IPS-18c (cell line): ENCODE data around the gene ATM.
"Not testable (repeated sequence)": the region's sequence is repeated elsewhere in the genome, so short reads cannot be mapped to it uniquely, and the experiment has no call there.

Source experiments
- H3K4me3 ChIP-seq: 2 replicates; pipeline ENCODE4 v1.7.0; 2013; ENCODE audit warnings: low read depth, mild to moderate bottlenecking, low read length, moderate library complexity; ENCODE audit not compliant: insufficient read depth
- H3K9me3 ChIP-seq: one replicate; pipeline ENCODE4 v1.6.1; 2013; ENCODE audit warnings: mild to moderate bottlenecking, low read length, moderate library complexity; ENCODE audit not compliant: control insufficient read depth, insufficient read depth

ATM gene

DNA sequence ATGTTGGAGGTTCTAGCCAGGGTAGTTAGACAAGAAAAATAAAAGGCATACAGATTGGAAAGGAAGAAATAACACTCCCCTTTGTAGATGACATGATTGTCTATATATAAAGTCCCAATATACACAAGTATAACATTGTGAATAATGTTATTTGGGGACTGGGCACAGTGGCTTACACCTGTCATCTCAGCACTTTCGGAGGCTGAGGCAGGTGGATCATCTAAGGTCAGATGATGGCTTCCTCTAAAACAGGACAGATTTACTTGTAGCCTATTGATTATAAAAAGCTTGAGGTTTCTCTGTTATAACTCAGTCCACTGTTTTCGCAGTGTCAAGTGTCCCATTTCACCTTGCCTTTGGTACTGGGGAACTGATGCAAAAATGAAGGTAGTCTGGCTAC lies 19.6 kb downstream of the ATM start:
- H3K4me3 ChIP-seq, result no peak overlapping the region
- H3K9me3 ChIP-seq, result no peaks in the 10 kb centered on the region

DNA sequence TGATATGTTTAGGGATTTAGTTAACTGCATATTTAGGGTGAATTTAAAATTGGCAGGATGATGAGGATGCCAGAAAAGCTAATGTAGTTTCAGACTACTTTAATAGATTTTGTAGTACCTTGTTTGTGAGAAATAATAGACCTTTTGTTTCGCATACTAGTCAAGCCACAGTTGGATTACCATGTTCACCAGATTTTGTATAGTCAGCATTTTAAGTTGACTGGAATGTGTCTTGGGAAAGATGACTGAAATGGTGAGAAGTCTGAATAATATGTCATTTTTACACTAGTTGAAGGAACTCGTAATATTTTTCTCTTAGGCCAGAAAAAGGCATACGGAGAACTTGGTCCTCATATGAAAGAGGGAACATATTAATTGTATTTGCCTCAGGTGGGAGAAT lies 23.4 kb downstream of the ATM start:
- no peaks in the 10 kb centered on the region for H3K9me3 ChIP-seq
- no peak overlapping the region for H3K4me3 ChIP-seq

DNA sequence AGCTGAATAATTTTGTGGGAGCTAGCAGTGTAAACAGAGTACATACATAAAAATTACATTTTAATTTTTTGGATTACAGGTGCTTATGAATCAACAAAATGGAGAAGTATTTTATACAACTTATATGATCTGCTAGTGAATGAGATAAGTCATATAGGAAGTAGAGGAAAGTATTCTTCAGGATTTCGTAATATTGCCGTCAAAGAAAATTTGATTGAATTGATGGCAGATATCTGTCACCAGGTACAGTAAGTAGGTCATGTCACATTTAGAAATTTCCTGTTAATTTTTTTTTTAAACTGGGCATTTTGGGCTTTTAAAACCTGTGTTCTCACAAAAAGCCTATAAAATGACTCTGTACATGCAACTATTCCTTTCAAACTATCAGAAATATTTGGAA lies 24.0 kb downstream of the ATM start:
- no peaks in the 10 kb centered on the region for H3K9me3 ChIP-seq
- no peak overlapping the region for H3K4me3 ChIP-seq

DNA sequence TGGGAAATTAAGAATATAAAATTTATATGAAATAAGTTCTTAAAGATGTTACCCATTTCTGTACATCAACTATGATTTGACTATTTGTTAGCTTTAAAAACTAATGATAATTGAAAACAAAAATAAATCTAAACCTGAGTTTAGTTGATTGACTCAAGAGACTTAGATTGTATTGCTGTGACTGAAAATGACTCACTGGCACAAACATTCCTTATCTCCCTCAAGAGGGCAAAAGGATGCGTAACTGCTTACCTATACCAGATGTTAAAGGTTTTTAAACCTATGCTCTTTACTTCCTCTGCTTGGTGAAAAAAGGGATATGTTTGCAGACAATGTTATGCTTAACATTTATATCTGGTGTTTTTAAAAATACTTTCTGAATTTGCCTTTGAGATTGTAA lies 30.3 kb downstream of the ATM start:
- H3K4me3 ChIP-seq, result no peak overlapping the region
- H3K9me3 ChIP-seq, result no peaks in the 10 kb centered on the region

DNA sequence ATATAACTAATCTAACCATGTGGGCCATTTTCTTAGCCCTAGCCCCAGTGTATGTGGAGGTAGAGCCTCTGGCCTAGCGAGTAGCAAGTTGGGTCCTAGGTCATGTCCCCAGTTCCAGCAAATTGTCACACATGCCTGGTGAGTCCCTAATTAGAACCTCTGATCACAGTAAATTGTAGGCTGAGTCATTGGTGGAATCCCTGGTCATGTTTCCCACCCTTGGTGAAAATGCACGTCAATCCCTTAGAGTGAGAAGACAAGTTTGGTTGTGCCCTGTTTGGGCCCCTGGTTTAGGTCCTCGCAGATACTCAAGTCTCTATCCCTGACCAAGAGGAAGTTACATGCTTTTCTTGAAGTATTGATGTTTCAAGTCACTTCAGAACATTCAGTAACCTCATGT lies 46.7 kb downstream of the ATM start:
- Histone ChIP-seq H3K9me3 (no peaks in the 10 kb centered on the region), H3K4me3 (no peak overlapping the region)

DNA sequence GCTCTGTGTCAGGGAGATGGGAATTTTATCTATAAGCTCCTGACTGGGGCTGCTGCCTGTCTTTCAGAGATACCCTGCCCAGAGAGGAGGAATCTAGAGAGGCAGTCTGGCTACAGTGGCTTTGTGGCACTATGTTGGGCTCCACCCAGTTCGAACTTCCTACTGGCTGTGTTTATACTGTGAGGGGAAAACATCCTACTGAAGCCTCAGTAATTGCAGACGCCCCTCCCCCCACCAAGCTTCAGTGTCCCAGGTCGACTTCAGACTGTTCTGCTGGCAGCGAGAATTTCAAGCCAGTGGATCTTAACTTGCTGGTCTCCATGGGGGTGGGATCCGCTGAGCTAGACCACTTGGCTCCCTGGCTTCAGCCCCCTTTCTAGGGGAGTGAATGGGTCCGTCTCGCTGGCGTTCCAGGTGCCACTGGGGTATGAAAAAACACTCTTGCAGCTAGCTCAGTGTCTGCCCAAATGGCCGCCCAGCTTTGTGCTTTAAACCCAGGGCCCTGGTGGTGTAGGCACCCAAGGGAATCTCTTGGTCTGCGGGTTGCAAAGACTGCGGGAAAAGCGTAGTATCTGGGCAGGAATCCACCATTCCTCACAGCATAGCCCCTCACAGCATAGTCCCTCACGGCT lies 54.2 kb downstream of the ATM start:
- H3K4me3 ChIP-seq, H3K9me3 ChIP-seq: not testable (repeated sequence)

DNA sequence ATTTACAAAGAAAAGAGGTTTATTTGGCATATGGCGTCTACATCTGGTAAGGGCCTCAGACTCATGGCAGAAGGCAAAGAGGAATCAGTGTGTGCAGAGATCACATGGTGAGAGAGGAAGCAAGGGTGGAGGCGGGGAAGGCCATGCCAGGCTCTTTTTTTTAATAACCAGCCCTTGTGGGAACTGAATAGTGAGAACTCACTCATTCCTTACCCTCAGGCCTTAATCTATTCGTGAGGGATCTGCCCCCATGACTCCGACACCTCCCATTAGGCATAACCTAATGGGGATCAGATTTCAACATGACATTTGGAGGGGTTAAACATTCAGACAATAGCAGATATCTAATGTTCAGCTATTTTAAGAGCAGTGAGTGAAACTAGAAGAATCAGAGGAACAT lies 55.7 kb downstream of the ATM start:
- H3K4me3 ChIP-seq, result no peak overlapping the region
- no peaks in the 10 kb centered on the region for H3K9me3 ChIP-seq

DNA sequence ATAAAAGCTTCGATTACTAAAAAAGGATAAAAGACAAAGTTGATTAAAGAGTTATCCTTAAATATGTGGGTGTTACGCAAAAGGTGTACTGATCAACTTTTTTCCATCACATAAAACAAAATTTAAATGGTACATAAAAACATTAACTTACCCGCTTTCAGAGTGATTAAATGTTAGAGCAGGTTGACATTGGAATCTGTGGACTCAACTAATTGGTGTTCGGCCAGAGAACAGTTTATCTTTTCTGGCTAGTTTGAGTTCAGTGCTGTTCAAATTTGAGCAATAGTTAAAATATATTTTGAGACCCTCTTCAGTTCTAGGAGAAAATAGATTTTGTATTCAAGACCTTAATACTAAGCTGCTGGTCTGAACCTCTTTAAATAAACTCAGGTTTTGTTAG lies 56.1 kb downstream of the ATM start:
- Histone ChIP-seq H3K9me3 (no peaks in the 10 kb centered on the region), H3K4me3 (no peak overlapping the region)

DNA sequence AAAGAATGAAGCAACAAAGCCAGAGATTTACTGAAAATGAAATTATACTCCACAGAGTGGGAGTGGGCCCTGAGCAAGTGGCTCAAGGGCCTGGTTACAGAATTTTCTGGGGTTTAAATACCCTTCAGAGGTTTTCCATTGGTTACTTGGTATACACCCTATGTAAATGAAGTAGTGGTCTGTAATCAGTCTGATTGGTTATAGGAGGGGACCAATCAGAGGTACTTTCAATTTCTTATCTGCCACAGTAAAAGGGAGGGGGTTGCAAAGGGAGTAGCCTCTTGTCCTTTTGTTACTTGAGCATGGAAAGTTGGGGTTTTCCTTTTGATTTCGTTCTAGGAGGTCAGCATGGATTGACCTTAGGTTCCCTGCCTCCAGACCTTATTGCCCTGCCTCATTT lies 63.5 kb downstream of the ATM start:
- Histone ChIP-seq H3K9me3 (no peaks in the 10 kb centered on the region), H3K4me3 (no peak overlapping the region)

DNA sequence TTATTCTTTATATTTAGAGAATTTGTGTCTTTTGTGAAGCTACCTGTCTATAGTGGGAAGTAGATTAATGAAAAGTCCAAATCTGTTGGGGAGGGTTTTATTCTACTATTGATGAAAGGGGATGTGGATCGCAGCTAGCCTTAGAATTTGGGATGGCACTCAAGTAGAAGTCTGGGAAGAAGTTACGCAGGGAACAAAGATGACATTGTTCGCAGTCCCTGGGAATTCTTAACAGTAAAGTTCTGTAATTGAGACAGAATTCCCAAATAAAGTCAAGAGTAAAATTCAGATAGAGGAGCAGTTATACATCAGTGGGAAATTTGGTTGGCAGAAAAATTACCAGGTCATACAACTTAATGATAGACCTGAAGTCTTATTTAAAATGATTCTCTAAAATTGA lies 64.1 kb downstream of the ATM start:
- Histone ChIP-seq H3K4me3 (no peak overlapping the region), H3K9me3 (no peaks in the 10 kb centered on the region)

DNA sequence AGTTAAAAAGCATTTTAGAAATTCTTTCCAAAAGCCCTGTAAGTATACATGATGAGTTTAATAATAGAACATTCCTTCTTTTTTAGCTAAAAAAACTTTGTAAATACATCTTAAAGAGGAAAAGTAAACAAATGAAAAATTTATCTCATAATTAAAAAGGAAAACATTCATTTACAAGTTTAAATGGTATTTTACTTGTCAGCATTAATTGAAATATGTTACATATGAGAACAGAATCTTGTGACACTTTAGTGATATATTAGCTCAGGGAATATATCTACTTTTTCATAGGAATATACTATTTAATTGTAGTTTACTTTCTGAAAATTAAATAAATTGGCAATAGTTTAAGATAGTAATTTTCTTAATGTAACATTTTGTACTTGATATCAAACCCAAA lies 66.2 kb downstream of the ATM start:
- not testable (repeated sequence) for H3K4me3 ChIP-seq, H3K9me3 ChIP-seq

DNA sequence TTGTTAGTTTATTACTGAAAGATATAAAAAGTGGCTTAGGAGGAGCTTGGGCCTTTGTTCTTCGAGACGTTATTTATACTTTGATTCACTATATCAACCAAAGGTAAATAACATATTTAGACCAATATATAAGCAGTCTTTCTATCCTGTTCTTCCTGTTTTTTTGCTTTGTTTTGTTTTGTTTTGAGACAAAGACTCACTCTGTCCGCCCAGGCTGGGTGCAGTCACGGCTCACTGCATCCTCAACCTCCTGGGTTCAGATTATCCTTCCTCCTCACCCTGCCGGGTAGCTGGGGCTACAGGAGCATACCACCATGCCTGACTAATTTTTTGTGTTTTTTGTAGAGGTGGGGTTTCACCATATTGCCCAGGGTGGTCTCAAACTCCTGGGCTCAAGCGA lies 66.8 kb downstream of the ATM start:
- no peaks in the 10 kb centered on the region for H3K9me3 ChIP-seq

DNA sequence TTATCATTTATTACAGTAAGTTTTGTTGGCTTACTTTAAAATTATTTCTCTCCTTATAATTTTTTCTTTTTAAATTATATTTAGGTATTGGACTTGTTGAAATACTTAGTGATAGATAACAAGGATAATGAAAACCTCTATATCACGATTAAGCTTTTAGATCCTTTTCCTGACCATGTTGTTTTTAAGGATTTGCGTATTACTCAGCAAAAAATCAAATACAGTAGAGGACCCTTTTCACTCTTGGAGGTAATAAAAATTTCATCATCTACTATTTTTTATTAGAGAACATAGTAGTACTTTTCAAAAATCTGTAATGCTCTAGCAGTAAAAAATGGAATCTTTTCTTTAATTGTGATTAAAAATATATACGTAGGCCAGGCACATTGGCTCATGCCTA lies 70.4 kb downstream of the ATM start:
- no peak overlapping the region for H3K4me3 ChIP-seq
- no peaks in the 10 kb centered on the region for H3K9me3 ChIP-seq

More for the DNA sequence above, 66.8 kb downstream of the ATM start:
- H3K4me3 ChIP-seq, result no peak overlapping the region

DNA sequence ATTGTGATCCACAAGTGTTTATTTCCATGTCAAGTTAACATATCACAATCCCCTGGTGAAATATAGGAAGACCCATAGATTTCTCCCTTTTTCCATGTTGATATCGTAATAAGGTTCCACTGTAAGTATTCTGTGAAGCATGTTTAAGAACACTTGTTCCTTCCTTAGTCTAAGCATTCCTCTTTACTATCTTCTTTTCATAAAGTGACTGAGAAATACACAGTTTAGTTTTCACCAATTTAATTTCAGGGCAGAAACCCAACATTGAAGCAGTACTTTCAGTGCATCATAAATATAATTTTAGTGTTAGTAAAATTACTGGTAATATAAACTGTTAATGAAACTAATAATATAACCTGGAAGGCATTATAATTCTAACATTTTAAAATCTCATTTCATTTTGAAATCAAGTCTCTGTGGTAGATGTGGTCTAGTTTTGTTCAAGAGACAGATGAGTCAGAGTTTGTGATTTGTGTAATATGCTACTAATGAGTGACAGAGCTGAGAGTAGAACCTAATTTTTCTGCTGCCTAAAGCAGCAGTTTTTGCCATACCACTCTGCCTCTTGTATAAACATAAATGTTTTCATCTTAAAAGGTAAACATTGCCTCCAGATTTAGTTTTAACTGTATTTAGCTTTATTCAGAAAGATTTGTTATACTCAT lies 79.4 kb downstream of the ATM start:
- Histone ChIP-seq H3K9me3 (no peaks in the 10 kb centered on the region), H3K4me3 (no peak overlapping the region)

DNA sequence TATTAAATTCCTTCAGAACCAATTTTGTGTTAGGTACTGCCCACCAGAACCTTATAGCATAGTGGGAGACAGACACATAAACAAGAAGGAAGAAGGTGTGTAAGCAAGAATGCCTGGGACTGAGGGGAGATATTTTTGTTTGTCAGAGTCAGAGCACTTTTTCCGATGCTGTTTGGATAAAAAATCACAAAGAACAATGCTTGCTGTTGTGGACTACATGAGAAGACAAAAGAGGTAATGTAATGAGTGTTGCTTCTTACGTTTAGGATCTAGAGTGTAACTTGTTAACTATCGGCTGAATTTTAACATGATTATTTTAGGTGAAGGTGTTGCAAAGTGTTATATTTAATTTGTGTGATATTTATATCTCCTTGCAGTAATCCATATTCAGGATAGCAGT lies 84.9 kb downstream of the ATM start:
- Histone ChIP-seq H3K9me3 (no peaks in the 10 kb centered on the region), H3K4me3 (no peak overlapping the region)

DNA sequence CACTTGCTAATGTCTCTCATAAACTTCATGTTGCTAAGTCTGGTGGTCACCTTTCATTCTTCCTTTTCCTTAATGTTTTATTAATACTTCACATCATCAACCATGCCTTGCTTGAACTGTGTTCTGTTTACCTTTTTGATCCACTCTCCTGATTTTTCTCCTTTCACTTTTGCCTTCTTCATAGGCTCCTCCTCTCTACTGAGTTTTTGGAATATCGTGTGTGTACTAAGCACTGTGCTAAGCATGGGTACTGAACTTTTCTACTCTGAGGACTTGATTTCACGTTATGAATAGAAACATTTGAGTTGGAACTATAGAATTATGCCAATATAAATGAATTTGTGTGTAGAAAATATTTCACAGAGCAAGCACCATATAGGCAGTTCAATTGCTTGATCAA lies 90.6 kb downstream of the ATM start:
- Histone ChIP-seq H3K9me3 (no peaks in the 10 kb centered on the region), H3K4me3 (no peak overlapping the region)

DNA sequence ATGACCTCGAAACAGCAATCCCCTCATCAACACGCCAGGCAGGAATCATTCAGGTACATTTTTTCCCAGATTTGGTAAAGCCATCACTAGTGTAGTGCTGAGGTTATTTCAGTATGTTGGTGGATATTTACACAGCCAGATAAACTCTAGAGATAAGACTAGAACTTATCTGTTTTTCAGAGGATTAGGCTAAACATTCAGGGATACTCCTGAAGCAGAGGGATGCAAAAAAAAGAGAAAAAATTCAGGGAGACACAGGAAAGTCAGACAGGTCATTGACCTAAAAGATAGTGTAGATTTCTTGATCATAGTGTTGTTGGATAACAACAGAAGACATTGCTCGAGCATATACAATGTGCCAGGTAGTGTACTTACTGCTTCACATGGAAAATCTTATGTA lies 93.2 kb downstream of the ATM start:
- H3K9me3 ChIP-seq, result no peaks in the 10 kb centered on the region
- H3K4me3 ChIP-seq, result no peak overlapping the region

DNA sequence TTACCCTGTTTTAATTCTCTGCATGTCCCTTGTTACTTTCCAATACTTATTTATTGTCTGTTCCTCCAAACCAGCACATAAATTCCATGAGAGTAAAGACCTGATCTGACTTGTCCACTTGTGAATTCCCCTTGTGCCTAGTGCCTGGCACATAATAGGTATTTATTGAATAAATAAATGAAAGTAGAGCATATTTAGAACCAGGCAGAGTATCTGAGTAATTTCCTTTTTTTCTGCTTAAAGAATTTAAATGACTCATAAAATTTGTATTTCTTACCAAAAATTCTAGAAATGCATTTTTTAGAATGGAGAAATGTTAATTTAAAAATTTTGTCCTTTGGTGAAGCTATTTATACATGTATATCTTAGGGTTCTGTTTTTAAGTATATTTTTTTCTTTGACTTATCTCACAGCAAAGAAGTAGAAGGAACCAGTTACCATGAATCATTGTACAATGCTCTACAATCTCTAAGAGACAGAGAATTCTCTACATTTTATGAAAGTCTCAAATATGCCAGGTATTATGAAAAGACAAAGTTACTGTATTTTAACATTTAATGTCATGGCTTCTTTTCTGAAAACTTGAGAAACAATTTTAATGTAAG lies 96.8 kb downstream of the ATM start:
- Histone ChIP-seq H3K4me3 (no peak overlapping the region), H3K9me3 (no peaks in the 10 kb centered on the region)

DNA sequence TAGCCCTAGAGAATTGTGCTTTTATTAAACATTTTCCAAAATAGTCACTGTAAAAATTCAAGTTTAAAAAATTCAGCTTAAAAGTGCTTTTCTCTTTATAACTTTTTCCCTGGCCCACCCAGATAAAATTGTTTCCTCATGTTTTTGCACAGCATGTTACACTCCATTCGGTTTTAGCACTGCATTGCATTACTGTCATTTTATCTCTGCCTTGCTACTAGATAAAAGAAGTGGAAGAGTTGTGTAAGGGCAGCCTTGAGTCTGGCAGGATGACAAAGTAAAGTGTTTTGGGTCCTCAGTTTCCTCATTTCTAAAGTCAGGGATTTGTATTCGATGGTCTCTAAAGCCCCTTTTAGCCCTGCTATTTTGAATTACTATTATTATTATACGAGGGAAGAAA lies 99.8 kb downstream of the ATM start:
- no peak overlapping the region for H3K4me3 ChIP-seq
- H3K9me3 ChIP-seq, result no peaks in the 10 kb centered on the region
